Sigmoid colon (tissue), 7 donors: ENCODE data around the gene KIF1A. TPM values are rescaled to one million over a fixed set of nuclear protein-coding genes. Genes with fewer than 3 reads are reported as not detected.
A peak's percentile ranks its signal among the peaks of the same experiment; 100 is the strongest.

Source experiments
- DNase-seq: peaks from one replicate; pipeline ENCODE4 v3.0.0-alpha.2; 2019
- H3K27ac ChIP-seq, 4 donors: fragments of 200-600 bp; sonication (generic); one replicate each; pipeline ENCODE4 v1.5.1; 2016 to 2019; ENCODE audit warnings: mild to moderate bottlenecking in 1 of 4
- H3K27me3 ChIP-seq, 3 donors: fragments of 200-600 bp; sonication (generic); one replicate each; pipeline ENCODE4 v1.5.1; 2019; ENCODE audit warnings: mild to moderate bottlenecking in 1 of 3
- H3K36me3 ChIP-seq, 4 donors: fragments of 200-600 bp; sonication (generic); one replicate each; pipeline ENCODE4 v1.5.1; 2016 to 2019
- H3K4me1 ChIP-seq, 4 donors: fragments of 200-600 bp; sonication (generic); one replicate each; pipeline ENCODE4 v1.5.1; 2017 to 2019
- H3K4me3 ChIP-seq, 4 donors: fragments of 200-600 bp; sonication (generic); one replicate each; pipeline ENCODE4 v1.5.1; 2017 to 2019; ENCODE audit warnings: mild to moderate bottlenecking in 2 of 4, moderate library complexity in 1 of 4
- H3K9me3 ChIP-seq, 4 donors: fragments of 200-600 bp in 3 of 4; sonication (generic) in 3 of 4; one replicate each; pipeline versions ENCODE4 v1.5.1 to v1.6.1; 2013 to 2019
- CTCF ChIP-seq, 4 experiments: fragments of 450-650 bp in 3 of 4; fragments of 200-600 bp in 1 of 4; IDR thresholded peaks; one replicate each; pipeline ENCODE4 v1.5.1; 2016 to 2019; ENCODE audit warnings: antibody characterized with exemption in 4 of 4, mild to moderate bottlenecking in 3 of 4, moderate library complexity in 2 of 4
- EP300 ChIP-seq, 4 donors: sonication (generic); formaldehyde crosslinking; IDR thresholded peaks; one replicate each; pipeline ENCODE4 v1.6.1; 2017; ENCODE audit warnings: antibody characterized with exemption in 4 of 4
- POLR2A ChIP-seq, 2 donors: fragments of 450-650 bp; IDR thresholded peaks; one replicate each; pipeline ENCODE4 v1.6.1; 2016; ENCODE audit warnings: antibody characterized with exemption in 2 of 2, mild to moderate bottlenecking in 2 of 2, moderate library complexity in 2 of 2
- POLR2AphosphoS5 ChIP-seq, 4 donors: sonication (generic); formaldehyde crosslinking; IDR thresholded peaks; one replicate each; pipeline ENCODE4 v1.6.1; 2017; ENCODE audit warnings: antibody characterized with exemption in 4 of 4
- WGBS, 2 donors: extraction: QIAGEN DNeasy Blood & Tissue Kit; methylation state at CpG; one replicate each; pipeline ENCODE4 v1.1.7; 2013; 5-methylcytosine and 5-hydroxymethylcytosine counted together
- intact Hi-C: fragments of 100-400 bp; cut with DNase I; formaldehyde crosslinking; loops from one replicate; pipeline ENCODE4 v1.15.1; 2023
- polyA plus RNA-seq, 3 donors: library from polyadenylated mRNA; stranded (reverse); fragments of 200-250 nt; gene quantifications; one replicate each; pipeline ENCODE4 v1.2.3, GENCODE V29; 2013
- total RNA-seq, 4 donors: library from RNA; depleted of rRNA; stranded (reverse); fragments of >200 nt; gene quantifications; one replicate each; pipeline ENCODE4 v1.1.0, GENCODE V29; 2016
- donor health status: healthy with polysubstance abuse.
- donor health status: Bipolar disorder and iron deficiency.
- donor health status: healthy.

The KIF1A gene
- total and polyA plus RNA-seq, 7 donors: under 0.01 to 9.7 (median 4.4) TPM

- H3K36me3 ChIP-seq: no peaks in the 10 kb centered on the region
- H3K27me3 ChIP-seq: peaks cover 0 to 10% (median 0%) of the 10 kb centered on the region in 3 donors
- H3K4me1 ChIP-seq: no peaks in the 10 kb centered on the region
- DNase-seq: peak; percentile 60
- H3K27ac ChIP-seq: no peak overlapping the region
- intact Hi-C loops: no loop called here
- WGBS, 2 donors: 66 to 70% methylated on average over 15 of the region's 15 CpGs
- no peaks in the 10 kb centered on the region for H3K9me3 ChIP-seq
- TF ChIP-seq POLR2AphosphoS5 (IDR thresholded peaks at IDR 0.05): no peak
- no peak for TF ChIP-seq POLR2A (IDR thresholded peaks at IDR 0.05)
- TF ChIP-seq CTCF (IDR thresholded peaks at IDR 0.05): no peak
- H3K4me3 ChIP-seq: no peak overlapping the region
Observed at GRCh38 chr2:240791821-240792628, 28.0 kb downstream of the KIF1A start.

- WGBS, 2 donors: 85 to 86% methylated on average over 19 of the region's 19 CpGs
- Histone ChIP-seq H3K36me3 (no peaks in the 10 kb centered on the region), H3K4me1 (no peaks in the 10 kb centered on the region), H3K27ac (no peak overlapping the region), H3K27me3 (peaks cover 0 to 5% (median 0%) of the 10 kb centered on the region in 3 donors), H3K4me3 (no peak overlapping the region), H3K9me3 (no peaks in the 10 kb centered on the region)
- intact Hi-C loops: no loop called here
- DNase-seq: no peak
- TF ChIP-seq POLR2A (IDR thresholded peaks at IDR 0.05) (no peak), CTCF (IDR thresholded peaks at IDR 0.05) (no peak)
Observed at GRCh38 chr2:240791221-240791800, 28.7 kb downstream of the KIF1A start.

- peak; percentile 56 for DNase-seq
- 84 to 92% methylated on average over 21 of the region's 21 CpGs for WGBS, 2 donors
- TF ChIP-seq POLR2A (IDR thresholded peaks at IDR 0.05): no peak
- no peak for TF ChIP-seq CTCF (IDR thresholded peaks at IDR 0.05)
- no peak for TF ChIP-seq EP300 (IDR thresholded peaks at IDR 0.05)
- Histone ChIP-seq H3K4me1 (no peaks in the 10 kb centered on the region), H3K36me3 (no peaks in the 10 kb centered on the region), H3K4me3 (no peak overlapping the region), H3K27ac (no peak overlapping the region), H3K9me3 (no peaks in the 10 kb centered on the region), H3K27me3 (peaks cover 0 to 9% (median 0%) of the 10 kb centered on the region in 3 donors)
- intact Hi-C loops: no loop called here
Observed at GRCh38 chr2:240790370-240791220, 29.4 kb downstream of the KIF1A start.

- WGBS, 2 donors: 78 to 84% methylated on average over 23 of the region's 23 CpGs
- Histone ChIP-seq H3K4me1 (no peaks in the 10 kb centered on the region), H3K4me3 (no peak overlapping the region), H3K9me3 (no peaks in the 10 kb centered on the region), H3K27ac (no peak overlapping the region), H3K27me3 (peaks cover 0 to 15% (median 1%) of the 10 kb centered on the region in 3 donors), H3K36me3 (no peaks in the 10 kb centered on the region)
- TF ChIP-seq CTCF (IDR thresholded peaks at IDR 0.05) (no peak), EP300 (IDR thresholded peaks at IDR 0.05) (no peak), POLR2A (IDR thresholded peaks at IDR 0.05) (no peak), POLR2AphosphoS5 (IDR thresholded peaks at IDR 0.05) (no peak)
- peak; percentile 57 for DNase-seq
- intact Hi-C loops: no loop called here
Observed at GRCh38 chr2:240789501-240790369, 30.3 kb downstream of the KIF1A start.
